ENCODE measurements around the gene BSND.
A peak's percentile ranks its signal among the peaks of the same experiment; 100 is the strongest.

Gene BSND

GRCh38 chr1:54982739-54983138, 16.0 kb upstream of the BSND start (continued):
- no peak for TF ChIP-seq GLI2 (tag by site-specific recombination; IDR thresholded peaks at IDR 0.05; ENCODE audit: borderline replicate concordance, low read depth)
- TF ChIP-seq ZNF140 (tag by site-specific recombination; IDR thresholded peaks at IDR 0.05): no peak
- no peak for TF ChIP-seq ZNF132 (tag by site-specific recombination; IDR thresholded peaks at IDR 0.05; ENCODE audit: borderline replicate concordance)
- TF ChIP-seq ZBTB44 (tag by site-specific recombination; IDR thresholded peaks at IDR 0.05): no peak
- no peak for TF ChIP-seq ZNF138 (tag by site-specific recombination; IDR thresholded peaks at IDR 0.05; ENCODE audit: borderline replicate concordance)
- TF ChIP-seq GLIS1 (tag by site-specific recombination; IDR thresholded peaks at IDR 0.05): peak; percentile 20; the same call in 1 of the 2 replicates
- TF ChIP-seq ZNF580 (tag by site-specific recombination; IDR thresholded peaks at IDR 0.05): no peak
- no peak for TF ChIP-seq ZNF510 (tag by site-specific recombination; IDR thresholded peaks at IDR 0.05; ENCODE audit: insufficient replicate concordance)
- TF ChIP-seq ZBTB49 (tag by site-specific recombination; IDR thresholded peaks at IDR 0.05; ENCODE audit: low read depth): no peak
- no peak for TF ChIP-seq KLF7 (tag by site-specific recombination; IDR thresholded peaks at IDR 0.05; ENCODE audit: borderline replicate concordance)
- TF ChIP-seq ZNF76 (tag by site-specific recombination; IDR thresholded peaks at IDR 0.05; ENCODE audit: borderline replicate concordance, low read depth): no peak
- TF ChIP-seq REPIN1 (tag by site-specific recombination; IDR thresholded peaks at IDR 0.05; ENCODE audit: low read depth): no peak
- TF ChIP-seq ZNF366 (tag by site-specific recombination; conservative IDR thresholded peaks at IDR 0.05): no peak
- 0 out of 2 replicates have a peak, but pooled peaks have one; percentile 16 for TF ChIP-seq PATZ1 (tag by site-specific recombination; IDR thresholded peaks at IDR 0.05)
- 0 out of 2 replicates have a peak, but pooled peaks have one; percentile 9 for TF ChIP-seq CTCF (tag by site-specific recombination; IDR thresholded peaks at IDR 0.05)
- no peak for TF ChIP-seq ZSCAN30 (tag by site-specific recombination; IDR thresholded peaks at IDR 0.05)
- TF ChIP-seq EGR2 (tag by site-specific recombination; IDR thresholded peaks at IDR 0.05; ENCODE audit: low read depth): no peak
- no peak for TF ChIP-seq ZNF658 (tag by site-specific recombination; IDR thresholded peaks at IDR 0.05)
- no peak for TF ChIP-seq GFI1B (tag by site-specific recombination; IDR thresholded peaks at IDR 0.05)
- TF ChIP-seq ZNF292 (tag by site-specific recombination; IDR thresholded peaks at IDR 0.05; ENCODE audit: borderline replicate concordance, low read depth): no peak
- TF ChIP-seq SCRT1 (tag by site-specific recombination; IDR thresholded peaks at IDR 0.05; ENCODE audit: borderline replicate concordance): peak; percentile 73
- no peak for TF ChIP-seq ZNF19 (tag by site-specific recombination; IDR thresholded peaks at IDR 0.05; ENCODE audit: low read depth)
- TF ChIP-seq ZNF169 (tag by site-specific recombination; IDR thresholded peaks at IDR 0.05): no peak
- no peak for TF ChIP-seq ZNF48 (tag by site-specific recombination; IDR thresholded peaks at IDR 0.05)
- TF ChIP-seq ZNF324 (tag by site-specific recombination; IDR thresholded peaks at IDR 0.05): no peak
- TF ChIP-seq KLF17 (tag by site-specific recombination; IDR thresholded peaks at IDR 0.05): no peak
- TF ChIP-seq HOXC10 (CRISPR knock-in tag; IDR thresholded peaks at IDR 0.05): no peak
- no peak for TF ChIP-seq ZNF645 (tag by site-specific recombination; IDR thresholded peaks at IDR 0.05)
- no peak for TF ChIP-seq ZNF311 (tag by site-specific recombination; IDR thresholded peaks at IDR 0.05; ENCODE audit: borderline replicate concordance)
- TF ChIP-seq ZNF521 (tag by site-specific recombination; IDR thresholded peaks at IDR 0.05): no peak

Data from HEK293 (cell line).